ENCODE results near the gene TMPRSS12. TPM values are rescaled to one million over a fixed set of nuclear protein-coding genes. Genes with fewer than 3 reads are reported as not detected.
"Not testable (repeated sequence)": the region's sequence is repeated elsewhere in the genome, so short reads cannot be mapped to it uniquely, and the experiment has no call there.

Gene TMPRSS12
- total RNA-seq, 2 experiments from 2014 or later = not detected

- POLR2A ChIA-PET = no interaction called here
- no peaks in the 10 kb centered on the region for H3K27me3 Mint-ChIP-seq (ENCODE audit: low read depth)
- peaks cover 28% of the 10 kb centered on the region for H3K4me1 Mint-ChIP-seq (ENCODE audit: low read depth)
- DNase-seq (no peak), ATAC-seq (no peak)
- H3K27ac Mint-ChIP-seq = no peak overlapping the region
- peaks cover 23% of the 10 kb centered on the region for H3K9me3 Mint-ChIP-seq (ENCODE audit: insufficient read depth)
- CTCF ChIA-PET = interaction anchor here (1.2 kb wide), 1 partner anchor 8 kb away, joined by 3 read pairs; no protein-coding TSS in a partner anchor
- no peak overlapping the region for H3K4me3 Mint-ChIP-seq
- peaks cover 10% of the 10 kb centered on the region for H3K36me3 Mint-ChIP-seq (ENCODE audit: low read depth)
Measured at GRCh38 chr12:50918584-50919316, 76.0 kb downstream of the TMPRSS12 start.

- peak overlapping the region; percentile 63 for H3K27ac Mint-ChIP-seq
- H3K27me3 Mint-ChIP-seq (ENCODE audit: low read depth) = no peaks in the 10 kb centered on the region
- H3K36me3 Mint-ChIP-seq (ENCODE audit: low read depth) = peaks cover 4% of the 10 kb centered on the region
- no peak overlapping the region for H3K4me3 Mint-ChIP-seq
- ATAC-seq = no peak
- peaks cover 4% of the 10 kb centered on the region for H3K9me3 Mint-ChIP-seq (ENCODE audit: insufficient read depth)
- H3K4me1 Mint-ChIP-seq (ENCODE audit: low read depth) = peaks cover 58% of the 10 kb centered on the region
- no peak for DNase-seq
- ChIA-PET POLR2A (no interaction called here), CTCF (no interaction called here)
Measured at GRCh38 chr12:50922820-50923219, 80.1 kb downstream of the TMPRSS12 start.

GRCh38 chr12:50923361-50924130 is 80.8 kb downstream of the TMPRSS12 start:
- peak overlapping the region; percentile 82 for H3K27ac Mint-ChIP-seq
- ChIA-PET CTCF (interaction anchor here (1.0 to 3.4 kb wide), 2 partner anchors 105 to 159 kb away, joined by 3 to 9 read pairs; no protein-coding TSS in a partner anchor), POLR2A (interaction anchor here (0.7 kb wide), 1 partner anchor 159 kb away, joined by 5 read pairs; no protein-coding TSS in a partner anchor)
- no peaks in the 10 kb centered on the region for H3K27me3 Mint-ChIP-seq (ENCODE audit: low read depth)
- peaks cover 60% of the 10 kb centered on the region for H3K4me1 Mint-ChIP-seq (ENCODE audit: low read depth)
- no peaks in the 10 kb centered on the region for H3K9me3 Mint-ChIP-seq (ENCODE audit: insufficient read depth)
- DNase-seq (no peak), ATAC-seq (no peak)
- peak overlapping the region; percentile 77 for H3K4me3 Mint-ChIP-seq
- peaks cover under 1% of the 10 kb centered on the region for H3K36me3 Mint-ChIP-seq (ENCODE audit: low read depth)

- POLR2A ChIA-PET = interaction anchor here (0.7 to 1.1 kb wide), 2 partner anchors 159 to 160 kb away, joined by 5 to 9 read pairs; partner anchors contain the start of gene ATF1
- DNase-seq = no peak
- Mint-ChIP-seq H3K4me3 (peak overlapping the region; percentile 77), H3K4me1 (ENCODE audit: low read depth) (peaks cover 57% of the 10 kb centered on the region), H3K27me3 (ENCODE audit: low read depth) (no peaks in the 10 kb centered on the region), H3K36me3 (ENCODE audit: low read depth) (no peaks in the 10 kb centered on the region), H3K9me3 (ENCODE audit: insufficient read depth) (no peaks in the 10 kb centered on the region), H3K27ac (peak overlapping the region; percentile 82)
- peak; percentile 21 for ATAC-seq
- CTCF ChIA-PET = interaction anchor here (0.9 to 3.4 kb wide), 4 partner anchors 97 to 159 kb away, joined by 3 to 9 read pairs (median 4); partner anchors contain the start of gene SLC11A2
Measured at GRCh38 chr12:50924131-50924438, 81.4 kb downstream of the TMPRSS12 start.

- Mint-ChIP-seq H3K27me3 (ENCODE audit: low read depth) (no peaks in the 10 kb centered on the region), H3K36me3 (ENCODE audit: low read depth) (peaks cover 2% of the 10 kb centered on the region), H3K27ac (peak overlapping the region; percentile 82), H3K9me3 (ENCODE audit: insufficient read depth) (no peaks in the 10 kb centered on the region), H3K4me3 (peak overlapping the region; percentile 77), H3K4me1 (ENCODE audit: low read depth) (peaks cover 51% of the 10 kb centered on the region)
- ChIA-PET POLR2A (interaction anchor here (0.6 to 1.1 kb wide), 6 partner anchors 102 to 397 kb away, joined by 3 to 9 read pairs (median 3); partner anchors contain the start of genes ATF1, DAZAP2 and SLC11A2), CTCF (interaction anchor here (0.8 to 3.4 kb wide), 7 partner anchors 60 to 160 kb away, joined by 3 to 10 read pairs (median 5); partner anchors contain the start of gene SLC11A2)
- peak; percentile 90 for ATAC-seq
- peak; percentile 80 for DNase-seq
Measured at GRCh38 chr12:50924439-50925341, 82.0 kb downstream of the TMPRSS12 start.

- Mint-ChIP-seq H3K27ac (peak overlapping the region; percentile 22), H3K9me3 (ENCODE audit: insufficient read depth) (no peaks in the 10 kb centered on the region), H3K4me1 (ENCODE audit: low read depth) (peaks cover 50% of the 10 kb centered on the region), H3K4me3 (peak overlapping the region; percentile 77), H3K27me3 (ENCODE audit: low read depth) (no peaks in the 10 kb centered on the region), H3K36me3 (ENCODE audit: low read depth) (peaks cover 6% of the 10 kb centered on the region)
- peak; percentile 30 for DNase-seq
- CTCF ChIA-PET = interaction anchor here (1.2 to 3.4 kb wide), 4 partner anchors 60 to 160 kb away, joined by 3 to 10 read pairs (median 8); no protein-coding TSS in a partner anchor
- POLR2A ChIA-PET = interaction anchor here (0.8 to 1.1 kb wide), 5 partner anchors 60 to 396 kb away, joined by 3 to 9 read pairs (median 3); partner anchors contain the start of genes ATF1 and SLC11A2
- peak; percentile 19 for ATAC-seq
Measured at GRCh38 chr12:50925342-50925651, 82.6 kb downstream of the TMPRSS12 start.

GRCh38 chr12:50925920-50926319 is 83.2 kb downstream of the TMPRSS12 start:
- ATAC-seq = no peak
- Mint-ChIP-seq H3K36me3 (ENCODE audit: low read depth) (peaks cover 6% of the 10 kb centered on the region), H3K4me1 (ENCODE audit: low read depth) (peaks cover 50% of the 10 kb centered on the region), H3K4me3 (peak overlapping the region; percentile 43), H3K27me3 (ENCODE audit: low read depth) (no peaks in the 10 kb centered on the region), H3K9me3 (ENCODE audit: insufficient read depth) (no peaks in the 10 kb centered on the region), H3K27ac (no peak overlapping the region)
- no peak for DNase-seq
- CTCF ChIA-PET = interaction anchor here (3.4 kb wide), 1 partner anchor 161 kb away, joined by 9 read pairs; no protein-coding TSS in a partner anchor
- POLR2A ChIA-PET = interaction anchor here (0.8 kb wide), 1 partner anchor 59 kb away, joined by 3 read pairs; no protein-coding TSS in a partner anchor

- Mint-ChIP-seq H3K4me1 (ENCODE audit: low read depth) (peaks cover 50% of the 10 kb centered on the region), H3K27ac (no peak overlapping the region), H3K36me3 (ENCODE audit: low read depth) (peaks cover 6% of the 10 kb centered on the region), H3K27me3 (ENCODE audit: low read depth) (no peaks in the 10 kb centered on the region), H3K9me3 (ENCODE audit: insufficient read depth) (no peaks in the 10 kb centered on the region), H3K4me3 (peak overlapping the region; percentile 1)
- ATAC-seq (no peak), DNase-seq (no peak)
- CTCF ChIA-PET = interaction anchor here (0.6 to 3.4 kb wide), 4 partner anchors 59 to 422 kb away, joined by 3 to 9 read pairs (median 4); partner anchors contain the start of gene DIP2B
- POLR2A ChIA-PET = interaction anchor here (1.0 kb wide), 1 partner anchor 161 kb away, joined by 3 read pairs; no protein-coding TSS in a partner anchor
Measured at GRCh38 chr12:50926415-50926814, 83.7 kb downstream of the TMPRSS12 start.

- not testable (repeated sequence) for H3K27me3 Mint-ChIP-seq (ENCODE audit: low read depth); DNase-seq; ATAC-seq; H3K27ac Mint-ChIP-seq; H3K9me3 Mint-ChIP-seq (ENCODE audit: insufficient read depth); H3K36me3 Mint-ChIP-seq (ENCODE audit: low read depth); H3K4me3 Mint-ChIP-seq
- peaks cover 50% of the 10 kb centered on the region for H3K4me1 Mint-ChIP-seq (ENCODE audit: low read depth)
- CTCF ChIA-PET = interaction anchor here (0.6 to 1.1 kb wide), 3 partner anchors 58 to 422 kb away, joined by 3 to 5 read pairs (median 4); partner anchors contain the start of gene DIP2B
- POLR2A ChIA-PET = interaction anchor here (1.0 kb wide), 1 partner anchor 162 kb away, joined by 3 read pairs; no protein-coding TSS in a partner anchor
Measured at GRCh38 chr12:50926932-50927331, 84.2 kb downstream of the TMPRSS12 start.

GRCh38 chr12:50927356-50927755 is 84.6 kb downstream of the TMPRSS12 start:
- Mint-ChIP-seq H3K4me1 (ENCODE audit: low read depth) (peaks cover 49% of the 10 kb centered on the region), H3K27me3 (ENCODE audit: low read depth) (no peaks in the 10 kb centered on the region), H3K36me3 (ENCODE audit: low read depth) (peaks cover 6% of the 10 kb centered on the region), H3K4me3 (no peak overlapping the region), H3K9me3 (ENCODE audit: insufficient read depth) (no peaks in the 10 kb centered on the region), H3K27ac (no peak overlapping the region)
- ChIA-PET POLR2A (interaction anchor here (1.0 kb wide), 1 partner anchor 162 kb away, joined by 3 read pairs; no protein-coding TSS in a partner anchor), CTCF (interaction anchor here (1.0 to 1.1 kb wide), 3 partner anchors 58 to 423 kb away, joined by 3 to 4 read pairs (median 3); partner anchors contain the start of gene DIP2B)
- ATAC-seq = no peak
- no peak for DNase-seq
